ENCODE data around the gene SNRK. TPM values are rescaled to one million over a fixed set of nuclear protein-coding genes. Genes with fewer than 3 reads are reported as not detected.

The SNRK gene
- total RNA-seq, 1 experiment from 2014 or later = 12.0 TPM

DNA sequence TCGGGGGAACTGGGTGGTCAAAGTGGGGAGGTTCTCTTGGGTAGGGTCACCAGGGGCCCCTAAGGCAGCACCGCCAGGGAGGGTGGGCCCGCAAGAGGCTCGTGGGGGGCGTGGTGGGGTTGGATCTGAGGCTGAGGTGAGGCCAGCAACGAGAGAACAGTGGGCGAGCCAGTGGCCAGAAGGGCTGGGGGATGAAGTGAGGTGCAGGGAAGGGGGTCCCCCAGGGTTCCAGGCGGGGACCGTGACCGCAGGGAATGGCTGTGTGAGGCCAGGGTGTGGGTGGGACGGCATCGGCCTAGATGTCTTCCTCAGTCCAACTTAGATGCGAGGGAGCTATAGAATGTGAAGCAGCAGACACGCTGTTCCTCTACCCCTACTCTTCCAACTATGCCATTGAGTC is 78.2 kb downstream of the SNRK start:
- Histone ChIP-seq H3K27me3 (ENCODE audit: insufficient read depth, low read length) (no peaks in the 10 kb centered on the region), H2AFZ (ENCODE audit: low read length) (no peak overlapping the region), H2BK15ac (ENCODE audit: low read depth, low read length) (no peak overlapping the region), H2AK5ac (ENCODE audit: insufficient read length, low read length) (no peak overlapping the region), H4K20me1 (ENCODE audit: control insufficient read depth, insufficient read depth, insufficient read length) (no peaks in the 10 kb centered on the region), H3K27ac (ENCODE audit: insufficient read length, low read depth, low read length) (no peak overlapping the region), H3K4me1 (ENCODE audit: insufficient read depth, low read length) (peaks cover 4% of the 10 kb centered on the region; the same call in 1 of the 2 replicates), H2BK5ac (ENCODE audit: insufficient read length, low read length) (no peak overlapping the region), H3K18ac (ENCODE audit: insufficient read length, low read depth, low read length) (no peak overlapping the region), H3K14ac (ENCODE audit: insufficient read depth, low read length) (no peak overlapping the region), H2BK120ac (ENCODE audit: low read depth, low read length, poor library complexity, severe bottlenecking) (no peak overlapping the region), H3K56ac (ENCODE audit: insufficient read length, low read depth, low read length) (no peak overlapping the region), H4K91ac (ENCODE audit: insufficient read length, low read depth, low read length) (no peak overlapping the region), H3K79me1 (ENCODE audit: insufficient read depth, low read depth, low read length, poor library complexity, severe bottlenecking) (no peaks in the 10 kb centered on the region), H3K23me2 (ENCODE audit: insufficient read length, low read depth, low read length, poor library complexity, severe bottlenecking) (no peaks in the 10 kb centered on the region), H4K8ac (replicated peaks; ENCODE audit: insufficient read length, low read depth, low read length) (no peak overlapping the region), H2BK12ac (ENCODE audit: insufficient read length, low read depth, low read length) (no peak overlapping the region), H4K5ac (ENCODE audit: insufficient read length, low read depth, low read length) (no peak overlapping the region), H3K9me3 (ENCODE audit: control insufficient read depth, low read depth, low read length) (no peaks in the 10 kb centered on the region), H3T11ph (ENCODE audit: low read length) (no peak overlapping the region), H3K4me2 (ENCODE audit: insufficient read depth, insufficient read length, low read length) (no peak overlapping the region), H3K23ac (ENCODE audit: insufficient read length, low read depth, low read length) (no peak overlapping the region), H3K9ac (ENCODE audit: extremely low read depth, insufficient read length, low read length) (no peak overlapping the region), H3K79me2 (ENCODE audit: insufficient read depth, low read length) (no peaks in the 10 kb centered on the region), H3K4ac (ENCODE audit: low read depth, low read length) (no peak overlapping the region), H2BK20ac (ENCODE audit: low read depth, low read length, poor library complexity, severe bottlenecking) (no peak overlapping the region)
- DNase-seq = no peak
- H3K36me3 Mint-ChIP-seq (ENCODE audit: insufficient read depth in 1 of 3, low read depth in 3 of 3) = peaks cover 10 to 29% (median 13%) of the 10 kb centered on the region in 3 experiments
- H3K4me1 Mint-ChIP-seq = peaks cover 34 to 38% of the 10 kb centered on the region in 2 experiments
- TF ChIP-seq, protein P1, sequence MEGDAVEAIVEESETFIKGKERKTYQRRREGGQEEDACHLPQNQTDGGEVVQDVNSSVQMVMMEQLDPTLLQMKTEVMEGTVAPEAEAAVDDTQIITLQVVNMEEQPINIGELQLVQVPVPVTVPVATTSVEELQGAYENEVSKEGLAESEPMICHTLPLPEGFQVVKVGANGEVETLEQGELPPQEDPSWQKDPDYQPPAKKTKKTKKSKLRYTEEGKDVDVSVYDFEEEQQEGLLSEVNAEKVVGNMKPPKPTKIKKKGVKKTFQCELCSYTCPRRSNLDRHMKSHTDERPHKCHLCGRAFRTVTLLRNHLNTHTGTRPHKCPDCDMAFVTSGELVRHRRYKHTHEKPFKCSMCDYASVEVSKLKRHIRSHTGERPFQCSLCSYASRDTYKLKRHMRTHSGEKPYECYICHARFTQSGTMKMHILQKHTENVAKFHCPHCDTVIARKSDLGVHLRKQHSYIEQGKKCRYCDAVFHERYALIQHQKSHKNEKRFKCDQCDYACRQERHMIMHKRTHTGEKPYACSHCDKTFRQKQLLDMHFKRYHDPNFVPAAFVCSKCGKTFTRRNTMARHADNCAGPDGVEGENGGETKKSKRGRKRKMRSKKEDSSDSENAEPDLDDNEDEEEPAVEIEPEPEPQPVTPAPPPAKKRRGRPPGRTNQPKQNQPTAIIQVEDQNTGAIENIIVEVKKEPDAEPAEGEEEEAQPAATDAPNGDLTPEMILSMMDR (conservative IDR thresholded peaks at IDR 0.05) = no peak
- WGBS (ENCODE audit: extremely low coverage, insufficient read length, low lambda C conversion rate) = no CpG with 5 or more reads among the region's 14 CpGs
- peaks cover 4% of the 10 kb centered on the region for H3K27me3 Mint-ChIP-seq (ENCODE audit: low read depth)
- H3K27ac Mint-ChIP-seq = no peak overlapping the region; a peak in 1 of 7 replicates
- H3K9me3 Mint-ChIP-seq = no peaks in the 10 kb centered on the region
- no peak overlapping the region for H3K4me3 Mint-ChIP-seq
